Adipose tissue (tissue), 3 donors: ENCODE measurements around the gene GDPGP1. TPM values are rescaled to one million over a fixed set of nuclear protein-coding genes. Genes with fewer than 3 reads are reported as not detected.
"Not testable (repeated sequence)": the region's sequence is repeated elsewhere in the genome, so short reads cannot be mapped to it uniquely, and the experiment has no call there.

Source experiments
- H3K27ac ChIP-seq: one replicate; pipeline ENCODE4 v1.5.1; 2013; ENCODE audit warnings: low read depth, low read length
- WGBS, 3 donors: extraction: QIAGEN DNeasy Blood & Tissue Kit; methylation state at CpG; one replicate each; pipeline ENCODE4 v1.1.7; 2013; 5-methylcytosine and 5-hydroxymethylcytosine counted together
- polyA plus RNA-seq, 3 donors: library from polyadenylated mRNA; stranded (reverse); fragments of 200-250 nt; gene quantifications; one replicate each; pipeline ENCODE4 v1.2.3, GENCODE V29; 2013
- donor health status: healthy with polysubstance abuse.
- donor health status: Bipolar disorder and iron deficiency.
- donor health status: healthy.

The GDPGP1 gene
- polyA plus RNA-seq, 3 donors = 2.6 to 3.7 (median 2.8) TPM

- H3K27ac ChIP-seq = not testable (repeated sequence)
- WGBS, 3 donors = 92 to 94% (median 93%) methylated on average over 5 of the region's 5 CpGs
Measured at GRCh38 chr15:90280743-90281142, 46.7 kb downstream of the GDPGP1 start.

DNA sequence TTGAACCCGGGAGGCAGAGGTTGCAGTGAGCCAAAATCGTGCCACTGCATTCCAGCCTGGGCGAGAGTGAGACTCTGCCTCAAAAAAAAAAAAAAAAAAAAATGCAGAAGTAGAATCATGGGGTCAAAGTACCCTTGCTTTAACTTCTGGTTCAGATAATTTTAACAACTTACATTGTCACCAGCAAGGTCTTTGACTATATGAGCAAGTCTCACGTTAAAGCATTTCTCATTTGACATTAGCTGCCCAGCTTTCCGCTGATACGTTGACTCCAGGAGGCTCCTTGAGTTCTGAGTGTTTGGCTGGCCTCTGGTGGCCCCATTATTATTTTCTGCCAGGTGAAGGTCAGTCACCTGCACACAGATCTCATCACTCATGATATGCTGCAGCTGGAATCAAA, 47.6 kb downstream of the GDPGP1 start:
- not testable (repeated sequence) for H3K27ac ChIP-seq
- WGBS, 3 donors = 17 to 76% (median 71%) methylated on average over 6 of the region's 6 CpGs

DNA sequence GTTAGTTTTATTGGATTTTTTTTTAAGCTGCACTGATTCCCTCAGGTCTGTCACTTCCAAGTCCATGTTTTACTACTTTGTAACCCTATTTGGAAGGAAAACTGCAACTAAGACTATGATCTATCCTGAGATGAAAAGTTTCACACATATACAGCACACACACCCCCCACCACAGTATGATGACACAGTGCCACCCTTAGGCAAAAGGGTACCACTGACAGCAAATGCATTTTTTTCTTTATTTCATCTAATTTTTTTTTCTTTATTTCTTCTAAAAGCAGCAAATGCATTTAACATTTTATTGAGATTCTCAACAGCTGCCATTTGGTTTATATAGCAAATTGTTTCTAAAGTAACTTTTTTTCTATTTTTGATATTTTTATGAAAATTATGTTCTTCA, 52.7 kb downstream of the GDPGP1 start:
- no peak overlapping the region for H3K27ac ChIP-seq

DNA sequence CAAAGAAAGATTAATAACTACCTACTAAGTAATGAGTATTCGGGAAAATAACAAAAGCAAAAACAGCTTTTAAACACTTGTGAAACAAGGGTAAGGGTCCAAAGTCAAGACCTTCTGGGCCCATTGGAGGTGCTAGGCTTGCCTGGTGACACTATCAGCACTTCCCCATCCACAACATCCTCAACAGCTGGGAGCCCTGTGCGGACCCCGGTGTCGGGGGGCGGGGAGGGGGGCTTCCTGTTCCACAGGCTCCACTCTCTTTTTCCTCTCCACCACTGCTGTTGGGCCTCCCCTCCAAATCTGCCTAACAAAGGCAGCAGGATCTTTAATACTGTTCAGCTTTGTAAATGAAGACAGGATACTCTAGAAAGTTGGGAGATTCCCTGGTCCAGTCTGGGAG, 53.1 kb downstream of the GDPGP1 start:
- no peak overlapping the region for H3K27ac ChIP-seq
- WGBS, 3 donors = 36 to 53% (median 44%) methylated on average over 5 of the region's 5 CpGs

- 71 to 89% (median 74%) methylated on average over 6 of the region's 6 CpGs for WGBS, 3 donors
- no peak overlapping the region for H3K27ac ChIP-seq
Measured at GRCh38 chr15:90287946-90288345, 53.9 kb downstream of the GDPGP1 start.

- WGBS, 3 donors = 78 to 82% (median 79%) methylated on average over 16 of the region's 16 CpGs
- H3K27ac ChIP-seq = no peak overlapping the region
Measured at GRCh38 chr15:90291679-90292356, 57.8 kb downstream of the GDPGP1 start.

DNA sequence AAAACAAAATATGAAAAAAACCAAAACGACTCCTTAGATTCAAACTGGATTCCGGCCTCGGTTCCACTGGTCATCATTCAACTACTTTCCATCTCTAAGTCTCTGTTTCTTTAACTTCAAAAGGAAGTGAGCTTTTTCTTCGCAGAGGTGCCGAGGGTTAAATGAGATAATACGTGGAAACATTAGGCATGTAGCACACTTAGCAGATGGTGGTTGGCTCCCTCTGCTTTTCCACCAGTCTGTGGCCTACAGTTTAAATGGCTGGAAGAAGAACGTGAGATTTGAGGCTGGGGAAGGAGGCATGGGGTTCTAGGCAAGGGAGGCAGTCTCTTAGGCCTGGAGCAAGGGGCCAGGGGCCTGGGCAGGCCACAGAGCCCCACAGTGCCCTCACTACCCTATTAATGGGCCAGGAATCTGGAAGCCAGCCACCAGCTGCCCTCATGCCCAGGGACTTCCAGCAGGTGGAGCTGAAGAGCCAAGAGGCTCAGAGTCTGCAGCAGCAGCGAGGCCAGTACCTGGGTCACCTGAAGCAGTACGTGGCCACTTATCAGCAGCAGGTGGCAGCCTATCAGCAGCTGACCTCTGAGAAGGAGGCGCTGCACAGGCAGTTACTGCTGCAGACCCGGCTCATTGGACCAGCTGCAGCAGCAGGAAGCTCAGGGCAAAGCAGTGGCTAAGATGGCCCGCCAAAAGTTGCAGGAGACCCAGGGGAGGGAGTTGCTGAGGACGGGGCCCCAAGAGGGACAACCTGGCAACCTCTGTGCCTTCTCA, 59.2 kb downstream of the GDPGP1 start:
- 41 to 54% (median 49%) methylated on average over 13 of the region's 13 CpGs for WGBS, 3 donors

GRCh38 chr15:90294159-90294558, 60.1 kb downstream of the GDPGP1 start:
- 36 to 77% (median 72%) methylated on average over 6 of the region's 6 CpGs for WGBS, 3 donors
- H3K27ac ChIP-seq = no peak overlapping the region

More for the DNA sequence above, 59.2 kb downstream of the GDPGP1 start:
- not testable (repeated sequence) for H3K27ac ChIP-seq

- 43 to 74% (median 72%) methylated on average over 16 of the region's 16 CpGs for WGBS, 3 donors
- H3K27ac ChIP-seq = no peak overlapping the region
Measured at GRCh38 chr15:90294601-90295269, 60.7 kb downstream of the GDPGP1 start.

- 27 to 68% (median 64%) methylated on average over 9 to 10 of the region's 10 CpGs for WGBS, 3 donors
- H3K27ac ChIP-seq = no peak overlapping the region
Measured at GRCh38 chr15:90295270-90295648, 61.2 kb downstream of the GDPGP1 start.

Other genes starting within 250 kb of the GDPGP1 start
- 10 to 100 TPM in 1 of 3 donors, 1 to 10 TPM in 2; 4.5 to 75.8 (median 4.9) TPM for gene ZNF710, start 232.9 kb upstream of the GDPGP1 start, polyA plus RNA-seq
- 100 to 1,000 TPM in 1 of 3 donors, 10 to 100 TPM in 2; 26.3 to 144 (median 91.9) TPM for gene IDH2, start 131.7 kb upstream of the GDPGP1 start, polyA plus RNA-seq
- gene SEMA4B, start 32.9 kb upstream of the GDPGP1 start, polyA plus RNA-seq = 10 to 100 TPM in 2 of 3 donors, 1 to 10 TPM in 1; 4.7 to 39.1 (median 23.3) TPM
- 100 to 1,000 TPM; 105 to 188 (median 112) TPM for gene CIB1, start 268 bp upstream of the GDPGP1 start, polyA plus RNA-seq
- gene TTLL13, start 15.3 kb downstream of the GDPGP1 start, polyA plus RNA-seq = under 1 TPM in 1 of 3 donors, not detected in 2; 0.08 TPM
- 10 to 100 TPM; 25.0 to 91.9 (median 64.1) TPM for gene NGRN, start 31.5 kb downstream of the GDPGP1 start, polyA plus RNA-seq
- 1 to 10 TPM in 1 of 3 donors, under 1 TPM in 1, not detected in 1; 0.24 to 1.1 TPM for gene ZNF774, start 118.1 kb downstream of the GDPGP1 start, polyA plus RNA-seq
- gene IQGAP1, start 154.0 kb downstream of the GDPGP1 start, polyA plus RNA-seq = 10 to 100 TPM; 43.6 to 75.2 (median 54.3) TPM